Breast epithelium (tissue), 4 donors: ENCODE data around the gene COL28A1. TPM values are rescaled to one million over a fixed set of nuclear protein-coding genes. Genes with fewer than 3 reads are reported as not detected.

Experiments
- DNase-seq, 2 donors: peaks; one replicate each; pipeline ENCODE4 v3.0.0-alpha.2; 2019; ENCODE audit warnings: low spot score in 2 of 2
- H3K27ac ChIP-seq, 2 donors: fragments of 200-600 bp; sonication (generic) in 1 of 2; one replicate each; pipeline ENCODE4 v1.5.1; 2016 to 2019; ENCODE audit warnings: mild to moderate bottlenecking in 1 of 2
- H3K27me3 ChIP-seq, 2 donors: fragments of 200-600 bp; sonication (generic) in 1 of 2; one replicate each; pipeline versions ENCODE4 v1.5.1 to v1.6.0; 2017 to 2019; ENCODE audit warnings: control low read depth in 1 of 2, mild to moderate bottlenecking in 1 of 2
- H3K36me3 ChIP-seq: fragments of 200-600 bp; one replicate; pipeline ENCODE4 v1.5.1; 2019
- H3K4me1 ChIP-seq, 2 donors: fragments of 200-600 bp; sonication (generic); one replicate each; pipeline ENCODE4 v1.5.1; 2016 to 2019; ENCODE audit warnings: control low read depth in 1 of 2
- H3K4me3 ChIP-seq, 3 donors: fragments of 200-600 bp; sonication (generic); 1 replicate in 2 of 3; 2 replicates in 1 of 3; pipeline ENCODE4 v1.5.1; 2016 to 2019; ENCODE audit warnings: mild to moderate bottlenecking in 3 of 3, moderate library complexity in 2 of 3
- H3K9me3 ChIP-seq, 2 donors: fragments of 200-600 bp; sonication (generic) in 1 of 2; one replicate each; pipeline ENCODE4 v1.5.1; 2016 to 2019; ENCODE audit warnings: control low read depth in 1 of 2
- CTCF ChIP-seq, 3 donors: fragments of 450-650 bp; IDR thresholded peaks; one replicate each; pipeline ENCODE4 v1.5.1; 2016 to 2017; ENCODE audit warnings: antibody characterized with exemption in 3 of 3, mild to moderate bottlenecking in 3 of 3, moderate library complexity in 3 of 3
- POLR2A ChIP-seq: fragments of 450-650 bp; IDR thresholded peaks from one replicate; pipeline ENCODE4 v1.6.1; 2016; ENCODE audit warnings: antibody characterized with exemption, mild to moderate bottlenecking, moderate library complexity
- POLR2AphosphoS5 ChIP-seq, 3 donors: sonication (generic); formaldehyde crosslinking; IDR thresholded peaks; one replicate each; pipeline ENCODE4 v1.6.1; 2017; ENCODE audit warnings: antibody characterized with exemption in 3 of 3
- intact Hi-C: fragments of 100-400 bp; cut with DNase I; formaldehyde crosslinking; loops from one replicate; pipeline ENCODE4 v1.15.1; 2023; ENCODE audit warnings: low total_unique reads
- total RNA-seq, 3 donors: library from RNA; depleted of rRNA; stranded (reverse); fragments of >200 nt; gene quantifications; one replicate each; pipeline ENCODE4 v1.1.0, GENCODE V29; 2016

Gene COL28A1
- total RNA-seq, 3 donors from 2014 or later: 1.1 to 5.7 (median 4.9) TPM

GRCh38 chr7:7565746-7566650 is 30.3 kb upstream of the COL28A1 start:
- no peak for DNase-seq
- TF ChIP-seq POLR2A: no peak
- peak in 1 of 3 donors; percentile 30 for TF ChIP-seq POLR2AphosphoS5 (IDR thresholded peaks at IDR 0.05)
- intact Hi-C loops: no loop called here
- Histone ChIP-seq H3K9me3 (no peaks in the 10 kb centered on the region), H3K4me3 (peak overlapping the region; percentile 69 to 87 (median 81)), H3K4me1 (peaks cover 0 to 22% of the 10 kb centered on the region in 2 donors), H3K27me3 (no peaks in the 10 kb centered on the region), H3K36me3 (no peaks in the 10 kb centered on the region), H3K27ac (peak overlapping the region; percentile 94 to 95)

- no peak overlapping the region for H3K4me3 ChIP-seq
- no peaks in the 10 kb centered on the region for H3K9me3 ChIP-seq
- H3K36me3 ChIP-seq: no peaks in the 10 kb centered on the region
- no peaks in the 10 kb centered on the region for H3K27me3 ChIP-seq
- intact Hi-C loops: no loop called here
- no peak for DNase-seq
- H3K4me1 ChIP-seq: peaks cover 0 to 22% of the 10 kb centered on the region in 2 donors
- peak overlapping the region; percentile 94 to 95 for H3K27ac ChIP-seq
- TF ChIP-seq POLR2A (no peak), POLR2AphosphoS5 (IDR thresholded peaks at IDR 0.05) (no peak), CTCF (IDR thresholded peaks at IDR 0.05) (no peak)
Measured at GRCh38 chr7:7565018-7565680, 29.5 kb upstream of the COL28A1 start.

GRCh38 chr7:7564323-7564780 is 28.7 kb upstream of the COL28A1 start:
- H3K4me3 ChIP-seq: no peak overlapping the region
- peak in 1 of 2 donors; percentile 56 for DNase-seq
- H3K27me3 ChIP-seq: no peaks in the 10 kb centered on the region
- intact Hi-C loops: no loop called here
- H3K36me3 ChIP-seq: no peaks in the 10 kb centered on the region
- no peaks in the 10 kb centered on the region for H3K9me3 ChIP-seq
- peak overlapping the region; percentile 94 to 95 for H3K27ac ChIP-seq
- H3K4me1 ChIP-seq: peaks cover 0 to 21% of the 10 kb centered on the region in 2 donors
- TF ChIP-seq CTCF (IDR thresholded peaks at IDR 0.05) (no peak), POLR2AphosphoS5 (IDR thresholded peaks at IDR 0.05) (peak in 2 of 3 donors; percentile 22 to 49)

- Histone ChIP-seq H3K27me3 (no peaks in the 10 kb centered on the region), H3K4me3 (no peak overlapping the region), H3K4me1 (peaks cover 0 to 18% of the 10 kb centered on the region in 2 donors), H3K36me3 (no peaks in the 10 kb centered on the region), H3K9me3 (no peaks in the 10 kb centered on the region), H3K27ac (peak overlapping the region; percentile 94 to 95)
- no peak for DNase-seq
- TF ChIP-seq POLR2AphosphoS5 (IDR thresholded peaks at IDR 0.05) (no peak), POLR2A (no peak), CTCF (IDR thresholded peaks at IDR 0.05) (no peak)
- intact Hi-C loops: no loop called here
Measured at GRCh38 chr7:7563813-7564212, 28.1 kb upstream of the COL28A1 start.

- no peaks in the 10 kb centered on the region for H3K9me3 ChIP-seq
- H3K4me1 ChIP-seq: peaks cover 0 to 17% of the 10 kb centered on the region in 2 donors
- intact Hi-C loops: no loop called here
- peak overlapping the region; percentile 94 to 95 for H3K27ac ChIP-seq
- no peaks in the 10 kb centered on the region for H3K27me3 ChIP-seq
- no peak for TF ChIP-seq POLR2AphosphoS5 (IDR thresholded peaks at IDR 0.05)
- no peak for TF ChIP-seq CTCF (IDR thresholded peaks at IDR 0.05)
- no peak for TF ChIP-seq POLR2A
- H3K36me3 ChIP-seq: no peaks in the 10 kb centered on the region
- DNase-seq: no peak
- no peak overlapping the region for H3K4me3 ChIP-seq
Measured at GRCh38 chr7:7563269-7563668, 27.6 kb upstream of the COL28A1 start.
